LNCAP (cell line): Measurements from ENCODE around the gene OR51E2.

ENCODE experiments used
- CTCF ChIP-seq: fragments of 450-650 bp; IDR thresholded peaks from 2 replicates; pipeline ENCODE4 v1.5.1; 2017; ENCODE audit warnings: mild to moderate bottlenecking

OR51E2 gene

GRCh38 chr11:4654635-4655369, 42.9 kb downstream of the OR51E2 start:
- no peak for TF ChIP-seq CTCF

- no peak for TF ChIP-seq CTCF
Measured at GRCh38 chr11:4647766-4648165, 49.9 kb downstream of the OR51E2 start.

- TF ChIP-seq CTCF = no peak
Measured at GRCh38 chr11:4645974-4646373, 51.7 kb downstream of the OR51E2 start.

- no peak for TF ChIP-seq CTCF
Measured at GRCh38 chr11:4644233-4644632, 53.4 kb downstream of the OR51E2 start.

- no peak for TF ChIP-seq CTCF
Measured at GRCh38 chr11:4643682-4644081, 54.0 kb downstream of the OR51E2 start, which contains the start of gene OR51E1. Gene OR51E1 (plus strand): TSS chr11:4643982. CDS start chr11:4652527, 8,545 bp downstream.

GRCh38 chr11:4643076-4643475, 54.6 kb downstream of the OR51E2 start:
- TF ChIP-seq CTCF = no peak

- TF ChIP-seq CTCF = no peak
Measured at GRCh38 chr11:4642043-4642442, 55.6 kb downstream of the OR51E2 start.

- no peak for TF ChIP-seq CTCF
Measured at GRCh38 chr11:4641501-4641900, 56.2 kb downstream of the OR51E2 start.
